A673 (cell line): ENCODE measurements around the gene TLCD4. TPM values are rescaled to one million over a fixed set of nuclear protein-coding genes. Genes with fewer than 3 reads are reported as not detected.

Experiments used
- BruUV-seq: library from RNA; stranded (reverse); fragments of 400-500 nt; replicated peaks from 2 replicates; lab custom pipeline; 2021; lab: Mats Ljungman, UMichigan
- CTCF ChIA-PET: fragments of 300-600 bp; sonication (Branson Sonifier 250); formaldehyde crosslinking; loops from one replicate; lab custom pipeline; 2022; ENCODE audit warnings: antibody characterized with exemption; lab: Charles Lee
- POLR2A ChIA-PET: fragments of 300-600 bp; sonication (Branson Sonifier 250); formaldehyde crosslinking; loops from one replicate; lab custom pipeline; 2022; ENCODE audit warnings: antibody characterized with exemption; ENCODE audit not compliant: low non-redundant PET; lab: Charles Lee
- DNase-seq: peaks from one replicate; pipeline ENCODE4 v3.0.0-alpha.2; 2015; ENCODE audit warnings: low spot score
- H3K27ac ChIP-seq: fragments of 200-600 bp; sonication (generic); 2 replicates; pipeline ENCODE4 v1.5.1; 2016; ENCODE audit warnings: mixed run types, low read depth, mild to moderate bottlenecking, mixed read lengths, antibody characterized with exemption, low read length; ENCODE audit not compliant: poor library complexity, severe bottlenecking
- H3K27me3 ChIP-seq: fragments of 200-600 bp; sonication (generic); replicated peaks from 2 replicates; pipeline ENCODE4 v1.6.1; 2017; ENCODE audit warnings: mixed run types, low read depth, mild to moderate bottlenecking, mixed read lengths, antibody characterized with exemption, low read length; ENCODE audit not compliant: insufficient read depth, poor library complexity
- H3K36me3 ChIP-seq: fragments of 200-600 bp; sonication (generic); 2 replicates; pipeline ENCODE4 v1.6.1; 2016; ENCODE audit warnings: mixed run types, mild to moderate bottlenecking, mixed read lengths, antibody characterized with exemption, low read length; ENCODE audit not compliant: insufficient read depth, poor library complexity, severe bottlenecking
- H3K4me1 ChIP-seq: fragments of 200-600 bp; sonication (generic); 2 replicates; pipeline ENCODE4 v1.6.1; 2017; ENCODE audit warnings: mixed run types, mild to moderate bottlenecking, mixed read lengths, antibody characterized with exemption, low read length; ENCODE audit not compliant: insufficient read depth, poor library complexity, severe bottlenecking
- H3K4me3 ChIP-seq: fragments of 200-600 bp; sonication (generic); 2 replicates; pipeline ENCODE4 v1.5.1; 2016; ENCODE audit warnings: low read depth, mixed run types, mild to moderate bottlenecking, mixed read lengths, low read length; ENCODE audit not compliant: poor library complexity, severe bottlenecking
- H3K9me3 ChIP-seq: fragments of 200-600 bp; sonication (generic); 2 replicates; pipeline ENCODE4 v1.6.1; 2016; ENCODE audit warnings: mixed run types, low read depth, mild to moderate bottlenecking, mixed read lengths, antibody characterized with exemption, low read length; ENCODE audit not compliant: poor library complexity, severe bottlenecking
- CTCF ChIP-seq: fragments of 300-800, 200-600 bp; sonication (generic); conservative IDR thresholded peaks from 2 replicates; pipeline ENCODE4 v1.5.1; 2017; ENCODE audit warnings: low read depth, mild to moderate bottlenecking, antibody characterized with exemption, low read length, moderate library complexity, mixed read lengths
- EZH2 ChIP-seq: fragments of 200-600 bp; sonication (generic); IDR thresholded peaks from 2 replicates; pipeline ENCODE4 v1.6.1; 2017; ENCODE audit warnings: borderline replicate concordance, low read depth, mild to moderate bottlenecking, mixed read lengths, antibody characterized with exemption, low read length; ENCODE audit not compliant: poor library complexity, severe bottlenecking
- intact Hi-C: fragments of 100-400 bp; cut with micrococcal nuclease; formaldehyde crosslinking; loops from one replicate; pipeline ENCODE4 v1.10.0; 2022; ENCODE audit not compliant: unreplicated experiment
- total RNA-seq: library from RNA; stranded (reverse); gene quantifications from 2 replicates; pipeline ENCODE4 v1.2.3, GENCODE V29; 2021

Gene TLCD4
- total RNA-seq, 1 experiment from 2014 or later: not detected

- intact Hi-C loops: no loop called here
- ChIA-PET POLR2A (no interaction called here), CTCF (no interaction called here)
- no TSS peak for BruUV-seq
- Histone ChIP-seq H3K4me3 (no peak overlapping the region), H3K27me3 (no peaks in the 10 kb centered on the region), H3K36me3 (no peaks in the 10 kb centered on the region), H3K9me3 (no peaks in the 10 kb centered on the region), H3K4me1 (no peaks in the 10 kb centered on the region), H3K27ac (no peak overlapping the region)
- no peak for TF ChIP-seq CTCF
- TF ChIP-seq EZH2: no peak
- no peak for DNase-seq
These were observed 47.5 kb upstream of the TLCD4 start for GRCh38 chr1:95069710-95070093.

GRCh38 chr1:95071539-95071938 is 45.6 kb upstream of the TLCD4 start:
- no peaks in the 10 kb centered on the region for H3K36me3 ChIP-seq
- intact Hi-C loops: no loop called here
- peak overlapping the region; percentile 64 for H3K4me3 ChIP-seq
- TF ChIP-seq CTCF: no peak
- H3K4me1 ChIP-seq: no peaks in the 10 kb centered on the region
- no peaks in the 10 kb centered on the region for H3K27me3 ChIP-seq
- H3K9me3 ChIP-seq: no peaks in the 10 kb centered on the region
- ChIA-PET CTCF (no interaction called here), POLR2A (no interaction called here)
- peak overlapping the region; percentile 91 for H3K27ac ChIP-seq
- BruUV-seq: no TSS peak
- no peak for DNase-seq

GRCh38 chr1:95072117-95072516 is 45.0 kb upstream of the TLCD4 start:
- Histone ChIP-seq H3K4me3 (peak overlapping the region; percentile 64), H3K9me3 (no peaks in the 10 kb centered on the region), H3K27ac (peak overlapping the region; percentile 91), H3K36me3 (no peaks in the 10 kb centered on the region), H3K4me1 (no peaks in the 10 kb centered on the region), H3K27me3 (peaks cover 4% of the 10 kb centered on the region)
- intact Hi-C loops: no loop called here
- DNase-seq: no peak
- BruUV-seq: TSS peak; percentile 83
- CTCF ChIA-PET: interaction anchor here (1.4 to 1.5 kb wide), 2 partner anchors 29 to 162 kb away, joined by 5 to 15 read pairs; partner anchors contain the start of gene RWDD3
- POLR2A ChIA-PET: no interaction called here
- no peak for TF ChIP-seq CTCF
- TF ChIP-seq EZH2: no peak
